Placental epithelial cell (primary cell): Measurements from ENCODE around the gene ARL4D. TPM values are rescaled to one million over a fixed set of nuclear protein-coding genes. Genes with fewer than 3 reads are reported as not detected.

Experiments used
- small RNA-seq: library from RNA; depleted of rRNA; stranded (forward); fragments of <200 nt; gene quantifications from one replicate; pipeline ENCODE3, GENCODE V24; 2012
- total RNA-seq: library from RNA; depleted of rRNA; stranded (reverse); fragments of >200 nt; gene quantifications from 2 replicates; pipeline ENCODE4 v1.2.3, GENCODE V29; 2012

Gene ARL4D, protein sequence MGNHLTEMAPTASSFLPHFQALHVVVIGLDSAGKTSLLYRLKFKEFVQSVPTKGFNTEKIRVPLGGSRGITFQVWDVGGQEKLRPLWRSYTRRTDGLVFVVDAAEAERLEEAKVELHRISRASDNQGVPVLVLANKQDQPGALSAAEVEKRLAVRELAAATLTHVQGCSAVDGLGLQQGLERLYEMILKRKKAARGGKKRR
- total RNA-seq, result 3.9 and 11.0 TPM in 2 replicates

DNA sequence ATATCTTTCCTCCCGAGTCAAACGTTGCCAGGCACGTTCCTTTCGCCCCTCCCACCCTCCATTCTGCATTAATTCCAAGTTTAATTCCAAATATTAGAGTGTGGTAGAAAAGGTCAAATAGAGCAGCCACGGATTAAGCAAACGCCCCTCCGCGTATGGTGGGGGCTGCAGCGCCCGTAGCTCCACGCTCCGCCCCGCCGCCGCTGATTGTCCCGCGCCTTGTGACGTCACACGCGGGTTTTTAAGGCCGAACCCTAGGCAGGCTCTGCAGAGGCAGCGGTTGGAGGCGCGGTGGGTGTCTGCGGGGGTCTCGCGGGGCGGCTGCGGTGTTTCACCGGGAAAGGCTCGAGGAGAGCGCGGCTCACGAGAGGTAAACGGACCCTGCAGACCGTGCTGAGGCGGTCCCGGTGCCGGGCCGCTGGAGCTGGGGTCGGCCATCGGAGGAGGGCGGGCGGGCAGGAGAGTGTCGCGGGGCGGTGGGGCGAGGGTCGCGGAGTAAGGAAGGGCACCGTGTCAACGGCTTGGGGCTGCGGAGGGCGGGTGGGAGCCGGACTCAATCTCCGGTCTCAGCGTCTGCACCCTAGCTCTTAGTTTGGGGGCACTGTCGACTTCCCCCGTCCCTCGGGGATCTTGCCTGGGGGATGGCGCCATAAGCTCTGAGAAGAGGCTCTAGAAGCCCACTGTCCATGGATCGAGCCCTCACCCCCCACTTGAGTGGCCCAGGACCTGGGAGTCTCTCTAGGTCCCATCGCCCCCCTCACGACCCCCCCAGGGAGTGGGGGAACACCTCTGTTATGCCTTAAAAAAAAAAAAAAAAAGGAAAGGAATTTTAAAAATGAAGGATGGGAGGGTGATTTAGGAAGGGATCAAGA, at the start of gene ARL4D:
Gene ARL4D (plus strand): TSS at position 270 of the 872 bp plus-strand sequence. CDS start 740 bp downstream, outside the sequence.

Small RNA genes lying within 50 kb of the gene (small RNA-seq; reads per million reads assigned to genes)
- gene RNU6-1137P (not detected), gene RNU6-406P (not detected), gene RNU6-470P (not detected)

Other genes starting within 250 kb of the ARL4D start
- gene NBR1, start 227.8 kb upstream of the ARL4D start, total RNA-seq, result 84.0 and 107 TPM in 2 replicates
- gene TMEM106A, start 187.1 kb upstream of the ARL4D start, total RNA-seq, result 4.3 and 10.6 TPM in 2 replicates
- not detected in 2 replicates for gene CCDC200, start 170.4 kb upstream of the ARL4D start, total RNA-seq
- not detected in 2 replicates for gene RNU2-1, start 165.0 kb upstream of the ARL4D start, total RNA-seq
- gene DHX8, start 85.0 kb downstream of the ARL4D start, total RNA-seq, result 38.9 and 39.7 TPM in 2 replicates
- gene ETV4, start 147.3 kb downstream of the ARL4D start, total RNA-seq, result 0.39 and 2.6 TPM in 2 replicates